PFSK-1 (cell line): ENCODE data around the gene SSH2.

Experiments used
- FOXP2 ChIP-seq: optimal IDR thresholded peaks from 2 replicates; pipeline ENCODE3; 2011; ENCODE audit warnings: borderline replicate concordance, control low read depth, inconsistent platforms; ENCODE audit not compliant: insufficient read depth; ENCODE audit errors: extremely low read length, extremely low read depth
- POLR2AphosphoS5 ChIP-seq: IDR thresholded peaks from 2 replicates; pipeline ENCODE4 v1.6.1; 2012; ENCODE audit warnings: low read depth, mild to moderate bottlenecking, control low read depth, low read length, moderate library complexity
- SIN3A ChIP-seq: IDR thresholded peaks from 2 replicates; pipeline ENCODE4 v1.6.1; 2012; ENCODE audit warnings: mild to moderate bottlenecking, low read length, moderate library complexity, borderline replicate concordance; ENCODE audit not compliant: insufficient read depth
- TAF1 ChIP-seq: IDR thresholded peaks from 2 replicates; pipeline ENCODE4 v1.6.1; 2012; ENCODE audit warnings: low read length, control low read depth, borderline replicate concordance; ENCODE audit not compliant: insufficient read depth
- TF ChIP-seq, protein P1 (sequence below), 2 experiments: IDR thresholded peaks; 2 replicates each; pipeline versions ENCODE4 v1.6.1 to v1.8.0; 2011 to 2012; ENCODE audit warnings: low read depth in 2 of 2, low read length in 2 of 2, control low read depth in 1 of 2, inconsistent platforms in 1 of 2, mild to moderate bottlenecking in 1 of 2, moderate library complexity in 1 of 2; ENCODE audit not compliant: insufficient read depth in 1 of 2

SSH2 gene

DNA sequence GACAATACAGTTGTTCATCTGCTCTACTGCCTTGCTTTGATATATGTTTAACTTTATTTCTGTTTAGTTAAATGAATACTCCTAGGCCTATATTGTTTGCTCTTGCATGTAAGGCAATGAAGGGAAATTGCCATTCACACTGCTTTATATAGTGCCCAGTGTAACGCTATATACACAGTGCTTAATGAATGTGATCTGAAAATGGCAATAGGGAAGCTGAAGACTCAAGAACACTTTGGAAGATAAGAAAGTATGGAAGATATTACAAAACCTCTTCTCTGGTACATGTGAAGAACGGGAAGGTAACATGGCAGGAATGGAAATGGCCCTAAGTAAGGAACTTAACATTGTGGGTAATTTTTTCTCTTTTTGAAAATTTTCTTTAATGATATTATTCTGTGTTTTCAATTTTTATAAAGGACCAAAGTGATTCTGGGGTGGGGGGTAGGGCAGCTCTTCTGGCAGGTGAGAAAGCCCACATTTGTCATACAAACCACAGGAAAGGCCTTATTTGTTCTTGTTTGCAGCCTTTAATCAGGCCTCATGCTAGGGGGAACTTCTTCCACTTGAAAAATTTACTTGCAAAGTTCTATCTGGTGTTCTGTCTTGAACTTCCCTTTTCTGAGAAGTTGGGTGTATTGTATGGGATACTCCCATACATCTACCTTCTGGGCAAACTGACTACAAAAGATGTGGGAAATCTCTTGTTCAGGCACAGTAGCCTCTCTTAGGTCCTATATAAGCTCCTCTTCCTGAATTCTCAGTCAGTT is 206.6 kb downstream of the SSH2 start:
- TF ChIP-seq, protein P1, sequence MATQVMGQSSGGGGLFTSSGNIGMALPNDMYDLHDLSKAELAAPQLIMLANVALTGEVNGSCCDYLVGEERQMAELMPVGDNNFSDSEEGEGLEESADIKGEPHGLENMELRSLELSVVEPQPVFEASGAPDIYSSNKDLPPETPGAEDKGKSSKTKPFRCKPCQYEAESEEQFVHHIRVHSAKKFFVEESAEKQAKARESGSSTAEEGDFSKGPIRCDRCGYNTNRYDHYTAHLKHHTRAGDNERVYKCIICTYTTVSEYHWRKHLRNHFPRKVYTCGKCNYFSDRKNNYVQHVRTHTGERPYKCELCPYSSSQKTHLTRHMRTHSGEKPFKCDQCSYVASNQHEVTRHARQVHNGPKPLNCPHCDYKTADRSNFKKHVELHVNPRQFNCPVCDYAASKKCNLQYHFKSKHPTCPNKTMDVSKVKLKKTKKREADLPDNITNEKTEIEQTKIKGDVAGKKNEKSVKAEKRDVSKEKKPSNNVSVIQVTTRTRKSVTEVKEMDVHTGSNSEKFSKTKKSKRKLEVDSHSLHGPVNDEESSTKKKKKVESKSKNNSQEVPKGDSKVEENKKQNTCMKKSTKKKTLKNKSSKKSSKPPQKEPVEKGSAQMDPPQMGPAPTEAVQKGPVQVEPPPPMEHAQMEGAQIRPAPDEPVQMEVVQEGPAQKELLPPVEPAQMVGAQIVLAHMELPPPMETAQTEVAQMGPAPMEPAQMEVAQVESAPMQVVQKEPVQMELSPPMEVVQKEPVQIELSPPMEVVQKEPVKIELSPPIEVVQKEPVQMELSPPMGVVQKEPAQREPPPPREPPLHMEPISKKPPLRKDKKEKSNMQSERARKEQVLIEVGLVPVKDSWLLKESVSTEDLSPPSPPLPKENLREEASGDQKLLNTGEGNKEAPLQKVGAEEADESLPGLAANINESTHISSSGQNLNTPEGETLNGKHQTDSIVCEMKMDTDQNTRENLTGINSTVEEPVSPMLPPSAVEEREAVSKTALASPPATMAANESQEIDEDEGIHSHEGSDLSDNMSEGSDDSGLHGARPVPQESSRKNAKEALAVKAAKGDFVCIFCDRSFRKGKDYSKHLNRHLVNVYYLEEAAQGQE (IDR thresholded peaks at IDR 0.05; ENCODE audit: insufficient read depth in 1 of 2, low read depth in 2 of 2, low read length in 2 of 2): no peak
- no peak for TF ChIP-seq TAF1
- TF ChIP-seq POLR2AphosphoS5: no peak
- TF ChIP-seq FOXP2: no peak
- no peak for TF ChIP-seq SIN3A

DNA sequence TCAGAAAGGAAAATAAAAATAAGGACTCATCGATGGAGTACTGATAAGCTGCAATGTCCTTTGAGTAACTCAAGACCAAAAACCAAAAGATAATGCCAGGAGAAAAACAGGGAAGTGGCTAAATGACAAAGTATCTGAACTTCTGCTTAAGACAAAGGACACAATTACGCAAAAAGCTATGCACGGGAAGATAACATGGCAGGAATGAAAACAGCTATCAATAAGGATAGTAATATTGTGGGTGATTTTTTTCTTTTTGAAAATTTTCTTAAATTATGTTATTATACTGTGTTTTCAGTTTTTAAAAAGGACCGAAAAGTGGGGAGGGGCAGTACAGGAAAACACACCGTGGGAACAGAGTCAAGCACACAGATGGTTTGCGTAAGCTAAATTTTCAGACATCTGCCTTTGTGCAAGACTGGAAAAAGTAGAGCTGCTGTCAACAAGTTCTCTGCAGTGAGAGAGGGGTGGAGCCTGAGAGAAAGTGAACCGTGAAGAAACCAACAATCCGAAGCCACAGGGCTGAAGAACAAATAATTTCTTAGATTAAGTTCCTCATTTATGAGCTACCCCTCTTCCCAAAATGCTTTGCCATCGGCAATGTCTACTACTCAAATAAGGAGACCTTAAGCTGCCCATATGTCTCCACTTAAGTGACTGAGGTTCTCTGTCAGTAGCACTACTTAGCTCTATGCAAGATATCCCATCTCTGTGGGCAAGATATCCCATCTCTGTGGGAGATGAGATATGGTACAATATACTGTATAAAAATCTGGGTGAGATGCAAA is 207.4 kb downstream of the SSH2 start:
- TF ChIP-seq FOXP2: peak; percentile 33
- TF ChIP-seq TAF1: no peak
- TF ChIP-seq SIN3A: no peak; the same call in 1 of the 2 replicates
- 0 out of 2 replicates have a peak, but pooled peaks have one; percentile 42 for TF ChIP-seq POLR2AphosphoS5

- no peak for TF ChIP-seq TAF1
- TF ChIP-seq SIN3A: no peak
- TF ChIP-seq FOXP2: no peak
- no peak for TF ChIP-seq POLR2AphosphoS5
- TF ChIP-seq, protein P1 (IDR thresholded peaks at IDR 0.05; ENCODE audit: insufficient read depth in 1 of 2, low read depth in 2 of 2, low read length in 2 of 2): no peak
Measured at GRCh38 chr17:29720551-29720950, 209.5 kb downstream of the SSH2 start.

DNA sequence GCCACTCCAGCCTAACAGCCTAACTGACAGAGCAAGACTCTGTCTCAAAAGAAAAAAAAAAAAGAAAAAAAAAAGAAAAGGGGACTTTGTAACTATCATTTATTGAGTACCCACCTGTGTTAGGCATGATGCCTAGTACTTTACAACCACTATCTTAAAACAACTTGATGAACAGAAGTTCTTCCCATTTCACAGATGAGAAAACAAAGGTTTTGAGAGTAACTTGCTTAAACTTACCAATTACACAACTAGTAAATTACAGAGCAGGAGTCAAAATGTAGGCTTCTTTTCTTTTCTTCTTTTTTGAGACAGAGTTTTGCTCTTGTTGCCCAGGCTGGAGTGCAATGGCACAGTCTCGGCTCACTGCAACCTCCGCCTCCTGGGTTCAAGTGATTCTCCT is 210.6 kb downstream of the SSH2 start:
- TF ChIP-seq SIN3A (no peak), POLR2AphosphoS5 (no peak), TAF1 (no peak), FOXP2 (no peak)
- TF ChIP-seq, protein P1 (IDR thresholded peaks at IDR 0.05; ENCODE audit: insufficient read depth in 1 of 2, low read depth in 2 of 2, low read length in 2 of 2): no peak

GRCh38 chr17:29718446-29719039 is 211.5 kb downstream of the SSH2 start:
- TF ChIP-seq FOXP2 (no peak), POLR2AphosphoS5 (no peak), TAF1 (no peak), SIN3A (no peak)
- TF ChIP-seq, protein P1 (IDR thresholded peaks at IDR 0.05; ENCODE audit: insufficient read depth in 1 of 2, low read depth in 2 of 2, low read length in 2 of 2): no peak
